Measurements from ENCODE around the gene SPTBN2. TPM values are rescaled to one million over a fixed set of nuclear protein-coding genes. Genes with fewer than 3 reads are reported as not detected.
A peak's percentile ranks its signal among the peaks of the same experiment; 100 is the strongest.

The SPTBN2 gene
- total and polyA plus RNA-seq, 2 experiments from 2014 or later, result 6.0 to 27.4 TPM

DNA sequence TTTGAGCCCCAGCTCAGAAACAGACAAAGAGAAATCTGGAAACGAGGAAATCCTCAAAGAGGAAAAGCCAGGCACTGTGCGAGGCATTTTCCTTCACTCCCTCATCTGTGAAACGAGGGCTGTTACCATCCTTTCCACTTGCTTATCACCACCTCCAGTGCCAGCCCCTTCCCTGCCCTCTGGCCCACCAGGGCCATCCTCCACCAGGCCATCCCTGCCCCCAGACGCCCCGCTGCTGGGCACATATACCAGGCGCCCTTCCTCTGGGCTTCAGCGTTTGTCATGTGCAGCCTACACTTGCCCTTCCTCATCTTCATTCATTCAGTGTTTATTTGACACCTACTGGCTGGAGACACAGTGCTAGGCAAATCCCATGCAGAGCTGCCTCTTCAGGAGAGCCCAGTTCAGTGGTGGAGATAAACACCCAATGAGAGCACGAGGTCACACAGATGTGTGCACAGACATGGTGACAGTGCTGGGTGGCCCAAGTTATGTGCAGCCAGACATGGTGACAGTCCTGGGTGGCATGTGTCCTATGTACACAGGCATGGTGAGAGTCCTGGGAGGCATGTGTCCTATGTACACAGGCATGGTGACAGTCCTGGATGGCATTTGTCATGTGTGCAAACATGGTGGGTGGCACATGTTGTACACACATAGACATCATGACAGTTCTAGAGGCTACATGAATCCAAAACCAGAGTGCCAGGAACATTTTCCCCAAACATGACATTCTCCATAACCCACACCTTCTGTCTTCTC is 9.7 kb downstream of the SPTBN2 start:
- no peaks in the 10 kb centered on the region for H3K27me3 ChIP-seq
- H3K36me3 ChIP-seq, result no peaks in the 10 kb centered on the region
- TF ChIP-seq, protein P1, sequence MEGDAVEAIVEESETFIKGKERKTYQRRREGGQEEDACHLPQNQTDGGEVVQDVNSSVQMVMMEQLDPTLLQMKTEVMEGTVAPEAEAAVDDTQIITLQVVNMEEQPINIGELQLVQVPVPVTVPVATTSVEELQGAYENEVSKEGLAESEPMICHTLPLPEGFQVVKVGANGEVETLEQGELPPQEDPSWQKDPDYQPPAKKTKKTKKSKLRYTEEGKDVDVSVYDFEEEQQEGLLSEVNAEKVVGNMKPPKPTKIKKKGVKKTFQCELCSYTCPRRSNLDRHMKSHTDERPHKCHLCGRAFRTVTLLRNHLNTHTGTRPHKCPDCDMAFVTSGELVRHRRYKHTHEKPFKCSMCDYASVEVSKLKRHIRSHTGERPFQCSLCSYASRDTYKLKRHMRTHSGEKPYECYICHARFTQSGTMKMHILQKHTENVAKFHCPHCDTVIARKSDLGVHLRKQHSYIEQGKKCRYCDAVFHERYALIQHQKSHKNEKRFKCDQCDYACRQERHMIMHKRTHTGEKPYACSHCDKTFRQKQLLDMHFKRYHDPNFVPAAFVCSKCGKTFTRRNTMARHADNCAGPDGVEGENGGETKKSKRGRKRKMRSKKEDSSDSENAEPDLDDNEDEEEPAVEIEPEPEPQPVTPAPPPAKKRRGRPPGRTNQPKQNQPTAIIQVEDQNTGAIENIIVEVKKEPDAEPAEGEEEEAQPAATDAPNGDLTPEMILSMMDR (IDR thresholded peaks at IDR 0.05; ENCODE audit: low read depth, low read length), result no peak
- no peaks in the 10 kb centered on the region for H3K9me3 ChIP-seq (ENCODE audit: low read depth)
- peaks cover 9% of the 10 kb centered on the region for H3K4me1 ChIP-seq (ENCODE audit: low read depth)
- no peak for DNase-seq (ENCODE audit: low read depth in 1 of 2, low spot score in 1 of 2)
- H3K4me3 ChIP-seq, result no peak overlapping the region
- no peak overlapping the region for H3K27ac ChIP-seq

DNA sequence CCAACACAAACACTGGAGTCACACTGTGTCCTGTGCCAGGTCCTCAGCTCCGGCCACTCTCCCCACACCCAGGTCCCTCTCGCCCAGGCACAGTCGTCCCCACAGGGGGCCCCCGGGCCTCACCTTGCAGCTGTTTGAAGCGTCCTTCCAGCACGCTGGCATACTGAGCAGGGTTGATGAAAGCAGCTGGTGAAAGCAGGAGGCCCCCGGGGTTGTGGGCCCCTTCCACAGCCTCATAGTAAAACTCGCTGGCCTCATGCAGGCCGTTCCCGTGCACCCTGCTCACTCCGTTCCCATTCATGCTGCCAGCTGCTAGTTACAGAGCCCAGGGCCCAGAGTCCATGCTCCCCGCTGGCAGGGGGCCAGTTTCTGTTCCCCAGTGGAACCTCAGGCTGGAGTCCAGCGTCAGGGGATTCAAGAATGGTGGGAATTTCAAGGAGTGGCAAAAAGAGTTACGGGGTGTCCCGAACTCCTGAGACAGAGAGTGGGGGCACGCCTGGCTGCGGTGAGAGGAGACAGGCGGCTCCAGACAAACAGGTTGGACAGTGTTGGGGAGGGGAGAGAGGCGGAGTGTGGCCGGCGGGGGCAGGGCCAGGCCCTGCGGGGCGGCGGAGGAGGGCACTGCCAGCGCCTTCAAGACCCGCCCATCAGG is 10.6 kb downstream of the SPTBN2 start:
- Histone ChIP-seq H3K27ac (no peak overlapping the region), H3K4me3 (no peak overlapping the region), H3K9me3 (ENCODE audit: low read depth) (no peaks in the 10 kb centered on the region), H3K27me3 (no peaks in the 10 kb centered on the region), H3K4me1 (ENCODE audit: low read depth) (peaks cover 9% of the 10 kb centered on the region), H3K36me3 (no peaks in the 10 kb centered on the region)
- DNase-seq (ENCODE audit: low read depth in 1 of 2, low spot score in 1 of 2), result peak in 1 of 2 donors; percentile 38
- TF ChIP-seq, protein P1 (IDR thresholded peaks at IDR 0.05; ENCODE audit: low read depth, low read length), result peak; percentile 4

DNA sequence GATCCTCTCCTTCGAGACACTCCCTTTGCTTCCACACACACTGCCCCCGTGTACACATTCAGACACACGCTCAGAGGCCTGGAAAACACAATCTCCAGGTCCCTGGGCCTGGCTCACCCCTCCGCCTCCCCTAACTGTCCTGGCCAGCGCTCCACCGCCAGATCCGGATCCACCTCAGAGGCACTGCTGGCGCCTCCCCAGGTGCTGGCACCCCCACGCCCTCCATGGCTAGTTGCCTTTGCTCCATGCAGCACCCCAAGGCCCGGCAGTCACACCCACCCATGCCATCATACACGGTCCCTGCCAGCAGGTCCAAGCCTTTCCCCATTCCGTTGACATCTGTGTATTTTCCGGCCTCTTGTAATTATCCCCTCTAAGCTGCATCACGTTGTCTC is 11.1 kb downstream of the SPTBN2 start:
- no peak overlapping the region for H3K4me3 ChIP-seq

DNA sequence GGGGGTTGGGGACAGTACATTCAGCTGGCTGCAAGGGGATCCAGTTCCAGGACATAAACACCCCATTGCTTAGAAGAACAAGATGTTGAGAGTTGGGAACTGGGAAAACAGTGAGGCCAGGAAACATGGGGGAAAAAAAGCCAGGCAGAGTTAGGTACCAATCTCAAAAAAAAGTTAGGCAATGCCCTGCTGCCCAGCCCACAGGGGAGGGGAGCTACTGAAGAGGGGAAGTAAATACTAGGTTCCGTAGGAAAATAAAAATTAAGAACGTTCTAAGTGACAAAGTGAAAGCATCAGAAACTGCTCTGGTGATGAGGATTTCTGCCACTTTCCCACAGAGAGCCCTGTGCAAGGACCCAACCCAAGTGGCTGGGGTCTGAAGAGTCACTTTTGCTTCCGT is 12.0 kb downstream of the SPTBN2 start:
- Histone ChIP-seq H3K4me3 (no peak overlapping the region), H3K36me3 (no peaks in the 10 kb centered on the region), H3K9me3 (ENCODE audit: low read depth) (no peaks in the 10 kb centered on the region), H3K27me3 (no peaks in the 10 kb centered on the region), H3K27ac (no peak overlapping the region), H3K4me1 (ENCODE audit: low read depth) (peaks cover 9% of the 10 kb centered on the region)
- TF ChIP-seq, protein P1 (IDR thresholded peaks at IDR 0.05; ENCODE audit: low read depth, low read length), result no peak
- DNase-seq (ENCODE audit: low read depth in 1 of 2, low spot score in 1 of 2), result no peak

More for the DNA sequence above, 11.1 kb downstream of the SPTBN2 start:
- Histone ChIP-seq H3K27ac (no peak overlapping the region), H3K36me3 (no peaks in the 10 kb centered on the region), H3K27me3 (no peaks in the 10 kb centered on the region), H3K4me1 (ENCODE audit: low read depth) (peaks cover 9% of the 10 kb centered on the region), H3K9me3 (ENCODE audit: low read depth) (no peaks in the 10 kb centered on the region)
- no peak for DNase-seq (ENCODE audit: low read depth in 1 of 2, low spot score in 1 of 2)
- TF ChIP-seq, protein P1 (IDR thresholded peaks at IDR 0.05; ENCODE audit: low read depth, low read length), result no peak

GRCh38 chr11:66715346-66716085 is 13.5 kb downstream of the SPTBN2 start:
- no peaks in the 10 kb centered on the region for H3K36me3 ChIP-seq
- TF ChIP-seq, protein P1 (IDR thresholded peaks at IDR 0.05; ENCODE audit: low read depth, low read length), result no peak
- peaks cover 6% of the 10 kb centered on the region for H3K4me1 ChIP-seq (ENCODE audit: low read depth)
- no peak for DNase-seq (ENCODE audit: low read depth in 1 of 2, low spot score in 1 of 2)
- no peak overlapping the region for H3K4me3 ChIP-seq
- H3K27me3 ChIP-seq, result no peaks in the 10 kb centered on the region
- H3K27ac ChIP-seq, result no peak overlapping the region
- no peaks in the 10 kb centered on the region for H3K9me3 ChIP-seq (ENCODE audit: low read depth)
